Neuron (in vitro differentiated cells): ENCODE measurements around the gene SPDYE3.
"Not testable (repeated sequence)": the region's sequence is repeated elsewhere in the genome, so short reads cannot be mapped to it uniquely, and the experiment has no call there.

Experiments
- H2AFZ ChIP-seq: one replicate; pipeline ENCODE4 v1.6.1; 2013; ENCODE audit warnings: low read depth, mild to moderate bottlenecking, inconsistent platforms, low read length, moderate library complexity
- H3K27me3 ChIP-seq: one replicate; pipeline ENCODE4 v1.6.1; 2013; ENCODE audit warnings: low read length; ENCODE audit not compliant: insufficient read depth
- H3K36me3 ChIP-seq: one replicate; pipeline ENCODE4 v1.6.1; 2013; ENCODE audit warnings: low read length; ENCODE audit not compliant: insufficient read depth
- H3K4me1 ChIP-seq: one replicate; pipeline ENCODE4 v1.6.1; 2013; ENCODE audit warnings: low read length; ENCODE audit not compliant: insufficient read depth
- H3K4me3 ChIP-seq: 2 replicates; pipeline ENCODE4 v1.5.1; 2013; ENCODE audit warnings: mild to moderate bottlenecking, low read length, moderate library complexity
- H3K9me3 ChIP-seq: one replicate; pipeline ENCODE4 v1.6.1; 2013; ENCODE audit warnings: low read length

The SPDYE3 gene, protein sequence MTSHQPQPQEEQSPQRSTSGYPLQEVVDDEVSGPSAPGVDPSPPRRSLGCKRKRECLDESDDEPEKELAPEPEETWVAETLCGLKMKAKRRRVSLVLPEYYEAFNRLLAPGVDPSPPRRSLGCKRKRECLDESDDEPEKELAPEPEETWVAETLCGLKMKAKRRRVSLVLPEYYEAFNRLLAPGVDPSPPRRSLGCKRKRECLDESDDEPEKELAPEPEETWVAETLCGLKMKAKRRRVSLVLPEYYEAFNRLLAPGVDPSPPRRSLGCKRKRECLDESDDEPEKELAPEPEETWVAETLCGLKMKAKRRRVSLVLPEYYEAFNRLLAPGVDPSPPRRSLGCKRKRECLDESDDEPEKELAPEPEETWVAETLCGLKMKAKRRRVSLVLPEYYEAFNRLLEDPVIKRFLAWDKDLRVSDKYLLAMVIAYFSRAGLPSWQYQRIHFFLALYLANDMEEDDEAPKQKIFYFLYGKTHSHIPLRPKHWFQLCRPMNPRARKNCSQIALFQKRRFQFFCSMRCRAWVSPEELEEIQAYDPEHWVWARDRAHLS

GRCh38 chr7:100307402-100307801 is at the start of gene SPDYE3:
Gene SPDYE3, plus strand, starts transcription at chr7:100307702. Its CDS starts 184 bp downstream, at chr7:100307886.
- H2AFZ ChIP-seq, H3K27me3 ChIP-seq, H3K4me3 ChIP-seq, H3K36me3 ChIP-seq, H3K9me3 ChIP-seq, H3K4me1 ChIP-seq: not testable (repeated sequence)

DNA sequence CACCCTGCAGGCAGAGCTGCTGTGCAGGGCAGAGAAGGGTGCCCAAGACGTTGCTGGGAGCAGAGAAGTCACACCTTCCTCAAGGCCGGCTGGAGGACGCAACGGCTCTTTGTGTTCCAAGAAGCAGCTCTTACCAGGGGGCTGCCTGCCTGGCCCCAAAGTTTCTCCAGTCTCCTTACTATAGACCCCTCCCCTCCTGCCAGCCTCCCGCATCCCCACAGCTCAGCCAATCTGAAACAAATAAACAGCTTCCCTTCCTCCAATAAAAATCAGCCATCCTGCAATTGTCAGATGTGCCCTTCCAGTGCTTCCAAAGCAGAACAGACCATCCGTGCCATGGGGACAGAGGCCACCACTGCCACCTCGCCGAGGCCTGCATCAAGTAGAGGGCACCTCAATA is 47.5 kb upstream of the SPDYE3 start:
- not testable (repeated sequence) for H2AFZ ChIP-seq, H3K36me3 ChIP-seq, H3K4me3 ChIP-seq, H3K27me3 ChIP-seq, H3K9me3 ChIP-seq, H3K4me1 ChIP-seq

DNA sequence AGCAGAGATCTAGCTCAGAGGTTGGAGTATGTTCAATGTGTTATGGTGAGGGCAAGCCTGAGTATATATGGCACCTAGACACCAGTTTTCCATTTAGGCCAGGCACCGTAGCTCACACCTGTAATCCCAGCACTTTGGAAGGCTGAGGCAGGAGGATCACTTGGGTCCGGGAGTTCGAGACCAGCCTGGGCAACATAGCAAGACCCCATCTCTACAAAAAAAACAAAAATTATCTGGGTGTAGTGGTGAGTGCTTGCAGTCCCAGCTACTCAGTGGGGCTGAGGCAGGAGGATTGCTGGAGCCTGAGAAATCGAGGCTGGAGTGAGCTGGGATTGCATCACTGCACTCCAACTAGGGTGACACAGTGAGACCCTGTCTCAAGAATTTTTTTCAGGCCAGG is 44.6 kb upstream of the SPDYE3 start:
- not testable (repeated sequence) for H3K36me3 ChIP-seq, H3K27me3 ChIP-seq, H2AFZ ChIP-seq, H3K4me1 ChIP-seq, H3K4me3 ChIP-seq, H3K9me3 ChIP-seq

DNA sequence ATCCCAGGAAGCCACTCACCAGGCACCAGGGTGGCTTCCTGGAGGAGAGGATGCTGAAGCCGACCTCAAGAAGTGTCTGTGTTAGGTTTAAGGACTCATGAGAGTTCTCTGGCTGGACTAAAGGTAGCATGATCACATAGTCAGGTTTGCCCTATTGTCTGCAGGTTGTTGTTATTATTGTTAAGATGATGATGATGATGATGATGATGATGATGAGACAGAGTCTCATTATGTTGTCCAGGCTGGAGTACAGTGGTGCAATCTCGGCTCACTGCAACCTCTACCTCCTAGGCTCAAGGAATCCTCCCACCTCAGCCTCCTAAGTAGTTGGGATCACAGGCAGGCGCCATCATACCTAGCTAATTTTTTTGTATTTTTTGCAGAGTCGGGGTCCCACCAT is 43.3 kb upstream of the SPDYE3 start:
- H3K36me3 ChIP-seq, H3K9me3 ChIP-seq, H3K27me3 ChIP-seq, H2AFZ ChIP-seq, H3K4me3 ChIP-seq, H3K4me1 ChIP-seq: not testable (repeated sequence)

- not testable (repeated sequence) for H3K9me3 ChIP-seq, H3K27me3 ChIP-seq, H3K36me3 ChIP-seq, H3K4me1 ChIP-seq, H2AFZ ChIP-seq, H3K4me3 ChIP-seq
These were observed 42.8 kb upstream of the SPDYE3 start for GRCh38 chr7:100264669-100265165.

GRCh38 chr7:100265851-100266250 is 41.7 kb upstream of the SPDYE3 start:
- not testable (repeated sequence) for H3K27me3 ChIP-seq, H3K36me3 ChIP-seq, H2AFZ ChIP-seq, H3K4me3 ChIP-seq, H3K9me3 ChIP-seq
- peaks cover 14% of the 10 kb centered on the region for H3K4me1 ChIP-seq

DNA sequence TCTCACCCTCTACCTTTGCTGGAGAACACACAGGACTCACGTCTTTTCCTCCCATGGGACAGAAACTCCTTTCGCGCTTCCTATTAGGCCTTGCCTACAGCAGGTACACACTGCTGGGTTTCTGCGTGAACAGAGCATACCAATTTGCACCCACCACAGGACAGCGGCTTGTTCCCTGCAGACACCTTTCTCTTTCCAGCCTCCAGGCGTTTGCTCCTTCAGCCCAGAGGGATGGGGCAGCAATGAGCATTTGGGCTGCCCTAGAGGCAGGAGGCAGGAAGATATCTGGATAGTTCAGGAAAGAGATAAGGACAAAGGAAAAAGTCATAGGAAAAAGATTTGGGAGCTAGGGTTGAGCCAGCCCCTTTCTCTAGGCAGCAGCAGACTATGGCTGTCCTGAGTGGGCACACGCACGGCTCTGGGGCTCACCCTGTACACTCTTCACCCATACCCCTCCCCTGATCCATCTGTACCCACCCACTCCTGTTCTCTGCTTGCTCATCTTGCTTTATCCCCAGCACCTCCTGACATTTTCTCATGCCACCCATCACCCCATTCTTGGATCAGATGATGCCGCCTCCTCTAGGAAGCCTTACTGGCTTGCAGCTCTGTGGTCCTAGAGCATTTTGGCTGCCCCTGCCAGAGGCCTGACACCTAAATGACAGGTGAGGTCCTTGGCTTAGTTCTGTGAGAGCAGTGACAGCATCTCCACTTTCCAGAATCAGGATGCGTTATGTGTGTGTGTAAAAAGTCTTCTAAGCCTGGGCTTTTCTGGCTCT is 40.7 kb upstream of the SPDYE3 start:
- Histone ChIP-seq H3K4me3 (no peak overlapping the region), H2AFZ (no peak overlapping the region), H3K4me1 (peaks cover 16% of the 10 kb centered on the region), H3K27me3 (no peaks in the 10 kb centered on the region), H3K9me3 (no peaks in the 10 kb centered on the region), H3K36me3 (peaks cover 7% of the 10 kb centered on the region)

DNA sequence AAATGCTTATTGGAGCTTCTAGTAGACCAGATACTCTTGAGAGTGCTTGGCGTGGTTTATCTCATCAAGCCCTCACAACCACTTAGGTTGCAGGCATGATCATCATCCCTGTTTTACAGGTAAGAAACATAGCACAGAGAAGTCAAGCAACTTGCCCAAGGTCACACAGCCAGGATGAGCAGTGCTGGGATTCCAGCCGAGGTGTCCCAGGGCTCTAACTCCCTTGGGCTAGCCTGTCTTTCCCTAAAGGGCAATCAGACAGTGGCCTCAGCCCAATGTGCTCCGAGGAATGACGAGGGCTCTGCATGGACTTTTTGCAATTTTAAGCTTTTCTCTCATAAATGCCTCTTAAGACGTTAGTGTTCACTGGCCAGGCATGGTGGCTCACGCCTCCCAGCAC is 39.9 kb upstream of the SPDYE3 start:
- no peaks in the 10 kb centered on the region for H3K9me3 ChIP-seq

GRCh38 chr7:100268882-100269281 is 38.6 kb upstream of the SPDYE3 start:
- H3K36me3 ChIP-seq, H3K27me3 ChIP-seq, H2AFZ ChIP-seq, H3K9me3 ChIP-seq, H3K4me3 ChIP-seq: not testable (repeated sequence)
- peaks cover 16% of the 10 kb centered on the region for H3K4me1 ChIP-seq

More for the DNA sequence above, 39.9 kb upstream of the SPDYE3 start:
- no peaks in the 10 kb centered on the region for H3K27me3 ChIP-seq
- H3K36me3 ChIP-seq = peaks cover 7% of the 10 kb centered on the region
- H3K4me1 ChIP-seq = peaks cover 16% of the 10 kb centered on the region
- H2AFZ ChIP-seq = no peak overlapping the region
- H3K4me3 ChIP-seq = no peak overlapping the region

GRCh38 chr7:100269306-100270045 is 38.0 kb upstream of the SPDYE3 start:
- Histone ChIP-seq H3K4me1 (peaks cover 16% of the 10 kb centered on the region), H3K4me3 (peak overlapping the region; percentile 31)
- H3K27me3 ChIP-seq, H2AFZ ChIP-seq, H3K9me3 ChIP-seq, H3K36me3 ChIP-seq: not testable (repeated sequence)

GRCh38 chr7:100270046-100270918 is 37.2 kb upstream of the SPDYE3 start:
- not testable (repeated sequence) for H3K9me3 ChIP-seq
- H3K4me1 ChIP-seq = peaks cover 16% of the 10 kb centered on the region

GRCh38 chr7:100270941-100271593 is 36.4 kb upstream of the SPDYE3 start:
- H3K4me1 ChIP-seq = peaks cover 16% of the 10 kb centered on the region
- not testable (repeated sequence) for H3K36me3 ChIP-seq, H3K27me3 ChIP-seq, H3K9me3 ChIP-seq, H2AFZ ChIP-seq
- H3K4me3 ChIP-seq = peak overlapping the region; percentile 91

More at GRCh38 chr7:100270046-100270918, 37.2 kb upstream of the SPDYE3 start:
- not testable (repeated sequence) for H3K27me3 ChIP-seq, H3K36me3 ChIP-seq, H2AFZ ChIP-seq
- peak overlapping the region; percentile 91 for H3K4me3 ChIP-seq
